Measurements from ENCODE around the gene ASXL1. TPM values are rescaled to one million over a fixed set of nuclear protein-coding genes. Genes with fewer than 3 reads are reported as not detected.
"Not testable (repeated sequence)": the region's sequence is repeated elsewhere in the genome, so short reads cannot be mapped to it uniquely, and the experiment has no call there.

The ASXL1 gene
- polyA plus RNA-seq, 1 experiment: 28.9 TPM

- no peak overlapping the region for H3K4me3 ChIP-seq (ENCODE audit: low read depth, low read length)
- peaks cover 5% of the 10 kb centered on the region for H3K9me3 ChIP-seq (ENCODE audit: control insufficient read depth, insufficient read depth, low read length)
- DNase-seq (ENCODE audit: low read depth, low spot score): no peak
- ChIA-PET CTCF (interaction anchor here (0.6 to 1.6 kb wide), 3 partner anchors 9 to 103 kb away, joined by 3 to 5 read pairs (median 3); no protein-coding TSS in a partner anchor), POLR2A (interaction anchor here (1.5 kb wide), 1 partner anchor 28 kb away, joined by 5 read pairs; no protein-coding TSS in a partner anchor)
- no peaks in the 10 kb centered on the region for H3K27me3 ChIP-seq (ENCODE audit: control insufficient read depth, insufficient read depth, low read length)
- TF ChIP-seq CTCF (IDR thresholded peaks at IDR 0.05; ENCODE audit: low read depth, low read length): no peak
- H3K27ac ChIP-seq (ENCODE audit: low read depth, low read length): peak overlapping the region; percentile 12
Measured at GRCh38 chr20:32353848-32354496, 4.2 kb upstream of the ASXL1 start.

GRCh38 chr20:32354592-32355416 is 3.3 kb upstream of the ASXL1 start:
- Histone ChIP-seq H3K9me3 (ENCODE audit: control insufficient read depth, insufficient read depth, low read length) (peaks cover 5% of the 10 kb centered on the region), H3K27ac (ENCODE audit: low read depth, low read length) (peak overlapping the region; percentile 12), H3K27me3 (ENCODE audit: control insufficient read depth, insufficient read depth, low read length) (no peaks in the 10 kb centered on the region), H3K4me3 (ENCODE audit: low read depth, low read length) (no peak overlapping the region)
- POLR2A ChIA-PET: interaction anchor here (1.5 kb wide), 1 partner anchor 29 kb away, joined by 5 read pairs; no protein-coding TSS in a partner anchor
- CTCF ChIA-PET: no interaction called here
- DNase-seq (ENCODE audit: low read depth, low spot score): no peak
- TF ChIP-seq CTCF (IDR thresholded peaks at IDR 0.05; ENCODE audit: low read depth, low read length): no peak

GRCh38 chr20:32355417-32355841 is 2.7 kb upstream of the ASXL1 start:
- ChIA-PET POLR2A (no interaction called here), CTCF (no interaction called here)
- no peak for DNase-seq (ENCODE audit: low read depth, low spot score)
- no peak overlapping the region for H3K4me3 ChIP-seq (ENCODE audit: low read depth, low read length)
- no peaks in the 10 kb centered on the region for H3K27me3 ChIP-seq (ENCODE audit: control insufficient read depth, insufficient read depth, low read length)
- H3K9me3 ChIP-seq (ENCODE audit: control insufficient read depth, insufficient read depth, low read length): peaks cover 5% of the 10 kb centered on the region
- TF ChIP-seq CTCF (IDR thresholded peaks at IDR 0.05; ENCODE audit: low read depth, low read length): no peak
- peak overlapping the region; percentile 66 for H3K27ac ChIP-seq (ENCODE audit: low read depth, low read length)

GRCh38 chr20:32355907-32356621 is 2.1 kb upstream of the ASXL1 start:
- CTCF ChIA-PET; H3K4me3 ChIP-seq (ENCODE audit: low read depth, low read length); DNase-seq (ENCODE audit: low read depth, low spot score); H3K9me3 ChIP-seq (ENCODE audit: control insufficient read depth, insufficient read depth, low read length); POLR2A ChIA-PET; H3K27me3 ChIP-seq (ENCODE audit: control insufficient read depth, insufficient read depth, low read length): not testable (repeated sequence)
- peak overlapping the region; percentile 66 for H3K27ac ChIP-seq (ENCODE audit: low read depth, low read length)

- H3K27ac ChIP-seq (ENCODE audit: low read depth, low read length): peak overlapping the region; percentile 99
- peaks cover 5% of the 10 kb centered on the region for H3K9me3 ChIP-seq (ENCODE audit: control insufficient read depth, insufficient read depth, low read length)
- H3K4me3 ChIP-seq (ENCODE audit: low read depth, low read length): peak overlapping the region; percentile 93
- no peaks in the 10 kb centered on the region for H3K27me3 ChIP-seq (ENCODE audit: control insufficient read depth, insufficient read depth, low read length)
- TF ChIP-seq CTCF (IDR thresholded peaks at IDR 0.05; ENCODE audit: low read depth, low read length): no peak
- POLR2A ChIA-PET: no interaction called here
- DNase-seq (ENCODE audit: low read depth, low spot score): no peak
- CTCF ChIA-PET: no interaction called here
Measured at GRCh38 chr20:32356622-32357374, 1.3 kb upstream of the ASXL1 start.
